GM23338 (cell line): ENCODE results near the gene IL20RB. TPM values are rescaled to one million over a fixed set of nuclear protein-coding genes. Genes with fewer than 3 reads are reported as not detected.

ENCODE experiments used
- ATAC-seq: fragments of 200-7000 bp; cut with Tn5 transposase; 3 replicates; pipeline ENCODE4 v1.9.1; 2020
- DNase-seq: peaks from one replicate; pipeline ENCODE4 v3.0.0-alpha.2; 2015; ENCODE audit warnings: low spot score
- H2AFZ ChIP-seq: fragments of 200-600 bp; sonication (generic); 2 replicates; pipeline ENCODE4 v1.8.0; 2016; ENCODE audit warnings: antibody characterized with exemption, mild to moderate bottlenecking, moderate library complexity
- H3F3A ChIP-seq: fragments of 200-600 bp; sonication (generic); replicated peaks from 2 replicates; pipeline ENCODE4 v1.8.0; 2017; ENCODE audit warnings: antibody characterized with exemption, mixed run types, low read depth
- H3K27ac ChIP-seq: fragments of 200-600 bp; sonication (generic); 2 replicates; pipeline ENCODE4 v1.6.1; 2016; ENCODE audit warnings: low read depth
- H3K27me3 ChIP-seq: fragments of 200-600 bp; sonication (generic); 2 replicates; pipeline ENCODE4 v1.8.0; 2016; ENCODE audit warnings: mild to moderate bottlenecking, mixed run types, moderate library complexity; ENCODE audit not compliant: insufficient read depth
- H3K36me3 ChIP-seq: fragments of 200-600 bp; sonication (generic); 2 replicates; pipeline ENCODE4 v1.8.0; 2016; ENCODE audit warnings: mild to moderate bottlenecking; ENCODE audit not compliant: insufficient read depth
- H3K4me1 ChIP-seq: fragments of 200-600 bp; sonication (generic); 2 replicates; pipeline ENCODE4 v1.8.0; 2016; ENCODE audit warnings: mild to moderate bottlenecking, moderate library complexity; ENCODE audit not compliant: insufficient read depth
- H3K4me2 ChIP-seq: fragments of 200-600 bp; sonication (generic); 2 replicates; pipeline ENCODE4 v1.7.1; 2017; ENCODE audit warnings: mixed run types
- H3K4me3 ChIP-seq: fragments of 200-600 bp; sonication (generic); 2 replicates; pipeline ENCODE4 v1.6.1; 2016; ENCODE audit warnings: mixed run types
- H3K79me2 ChIP-seq: fragments of 200-600 bp; sonication (generic); replicated peaks from 2 replicates; pipeline ENCODE4 v1.8.0; 2017; ENCODE audit warnings: mild to moderate bottlenecking; ENCODE audit not compliant: insufficient read depth
- H3K9me2 ChIP-seq: fragments of 200-600 bp; sonication (generic); 2 replicates; pipeline ENCODE4 v1.8.0; 2017; ENCODE audit not compliant: insufficient read depth
- H4K20me1 ChIP-seq: fragments of 200-600 bp; sonication (generic); replicated peaks from 2 replicates; pipeline ENCODE4 v1.8.0; 2017; ENCODE audit warnings: mild to moderate bottlenecking; ENCODE audit not compliant: insufficient read depth
- H3K27ac Mint-ChIP-seq: 2 replicates; pipeline ENCODE4 v1.8.0; 2020; ENCODE audit warnings: inconsistent platforms, mild to moderate bottlenecking, moderate library complexity, mixed read lengths
- H3K27me3 Mint-ChIP-seq: 3 replicates; pipeline ENCODE4 v1.8.0; 2022; ENCODE audit warnings: low read depth, mild to moderate bottlenecking, moderate library complexity, mixed read lengths, inconsistent platforms; ENCODE audit not compliant: insufficient read depth, poor library complexity
- H3K36me3 Mint-ChIP-seq: 3 replicates; pipeline ENCODE4 v1.8.0; 2021; ENCODE audit warnings: low read depth, mild to moderate bottlenecking, inconsistent platforms, moderate library complexity, mixed read lengths
- H3K4me1 Mint-ChIP-seq: 3 replicates; pipeline ENCODE4 v1.8.0; 2020; ENCODE audit warnings: mild to moderate bottlenecking, inconsistent platforms, mixed read lengths
- H3K4me3 Mint-ChIP-seq: 3 replicates; pipeline ENCODE4 v1.8.0; 2021; ENCODE audit warnings: moderate library complexity, mild to moderate bottlenecking, inconsistent platforms, mixed read lengths
- H3K9me3 Mint-ChIP-seq: 3 replicates; pipeline ENCODE4 v1.8.0; 2020; ENCODE audit warnings: moderate library complexity, mild to moderate bottlenecking, inconsistent platforms, mixed read lengths
- CREB1 ChIP-seq: fragments of 250-450 bp; sonication (Bioruptor Pico); IDR thresholded peaks from 2 replicates; pipeline ENCODE4 v1.5.0; 2020; ENCODE audit warnings: low read depth, mild to moderate bottlenecking, moderate library complexity
- CTCF ChIP-seq, 2 experiments: fragments of 200-600 bp in 1 of 2; sonication (generic) in 1 of 2; conservative IDR thresholded peaks; 2 replicates each; pipeline versions ENCODE4 v1.5.1 to v1.6.1; 2016 to 2017; ENCODE audit warnings: antibody characterized with exemption in 2 of 2, low read depth in 2 of 2, mild to moderate bottlenecking in 2 of 2, moderate library complexity in 1 of 2
- EZH2 ChIP-seq: fragments of 200-600 bp; sonication (generic); IDR thresholded peaks from one replicate; pipeline ENCODE4 v1.8.0; 2017; ENCODE audit warnings: antibody characterized with exemption, mild to moderate bottlenecking, low read depth; ENCODE audit not compliant: unreplicated experiment
- EZH2phosphoT487 ChIP-seq: fragments of 200-600 bp; sonication (generic); IDR thresholded peaks from one replicate; pipeline ENCODE4 v1.8.1; 2018; ENCODE audit warnings: antibody characterized with exemption; ENCODE audit not compliant: unreplicated experiment
- JUNB ChIP-seq: IDR thresholded peaks from one replicate; pipeline ENCODE4 v1.6.1; 2016; ENCODE audit warnings: antibody characterized with exemption; ENCODE audit not compliant: unreplicated experiment
- NANOG ChIP-seq: IDR thresholded peaks from 2 replicates; pipeline ENCODE4 v1.6.1; 2016; ENCODE audit warnings: antibody characterized with exemption, borderline replicate concordance
- REST ChIP-seq: IDR thresholded peaks from one replicate; pipeline ENCODE4 v1.6.1; 2018; ENCODE audit warnings: antibody characterized with exemption; ENCODE audit not compliant: unreplicated experiment
- STAT1 ChIP-seq: IDR thresholded peaks from one replicate; pipeline ENCODE4 v1.6.1; 2016; ENCODE audit warnings: antibody characterized with exemption; ENCODE audit not compliant: unreplicated experiment
- ZNF114 ChIP-seq: fragments of 250-450 bp; sonication (Bioruptor Pico); IDR thresholded peaks from 2 replicates; pipeline ENCODE4 v1.5.0; 2020; ENCODE audit warnings: mild to moderate bottlenecking, moderate library complexity
- ZNF331 ChIP-seq: fragments of 250-450 bp; sonication (Bioruptor Pico); IDR thresholded peaks from 2 replicates; pipeline ENCODE4 v1.5.0; 2020; ENCODE audit warnings: low read depth, mild to moderate bottlenecking, moderate library complexity
- polyA plus RNA-seq: library from polyadenylated mRNA; unstranded; fragments of >200 nt; fragmentation: Nextera tagmentation; extraction: Ambion mirVana; gene quantifications from 2 replicates; pipeline ENCODE4 v1.2.1, GENCODE V29; 2016
- total RNA-seq: library from RNA; depleted of rRNA; stranded (reverse); fragments of >200 nt; shearing (Covaris generic); gene quantifications from 2 replicates; pipeline ENCODE4 v1.2.3, GENCODE V29; 2014
- TF ChIP-seq, protein P1 (sequence below): IDR thresholded peaks from 2 replicates; pipeline ENCODE4 v1.6.1; 2016; ENCODE audit warnings: antibody characterized with exemption
- TF ChIP-seq, protein P2 (sequence below): fragments of 250-450 bp; sonication (Bioruptor Pico); IDR thresholded peaks from 2 replicates; pipeline ENCODE4 v1.5.0; 2020; ENCODE audit warnings: mild to moderate bottlenecking, moderate library complexity

Gene IL20RB
- total and polyA plus RNA-seq, 2 experiments from 2014 or later = 1.7 to 4.6 TPM

- TF ChIP-seq, protein P1, sequence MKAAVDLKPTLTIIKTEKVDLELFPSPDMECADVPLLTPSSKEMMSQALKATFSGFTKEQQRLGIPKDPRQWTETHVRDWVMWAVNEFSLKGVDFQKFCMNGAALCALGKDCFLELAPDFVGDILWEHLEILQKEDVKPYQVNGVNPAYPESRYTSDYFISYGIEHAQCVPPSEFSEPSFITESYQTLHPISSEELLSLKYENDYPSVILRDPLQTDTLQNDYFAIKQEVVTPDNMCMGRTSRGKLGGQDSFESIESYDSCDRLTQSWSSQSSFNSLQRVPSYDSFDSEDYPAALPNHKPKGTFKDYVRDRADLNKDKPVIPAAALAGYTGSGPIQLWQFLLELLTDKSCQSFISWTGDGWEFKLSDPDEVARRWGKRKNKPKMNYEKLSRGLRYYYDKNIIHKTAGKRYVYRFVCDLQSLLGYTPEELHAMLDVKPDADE = no peak
Observed at GRCh38 chr3:136946978-136947377, 10.8 kb upstream of the IL20RB start (continued).

- H3K9me3 Mint-ChIP-seq = no peaks in the 10 kb centered on the region
- ATAC-seq (no peak), DNase-seq (no peak)
- H3K27me3 Mint-ChIP-seq = peaks cover 2% of the 10 kb centered on the region
- Histone ChIP-seq H3K4me1 (peaks cover 14% of the 10 kb centered on the region), H3K4me3 (no peak overlapping the region), H3K9me2 (no peaks in the 10 kb centered on the region), H3K27ac (no peak overlapping the region), H3K36me3 (no peaks in the 10 kb centered on the region), H3K27me3 (no peaks in the 10 kb centered on the region), H3F3A (no peaks in the 10 kb centered on the region), H2AFZ (no peak overlapping the region), H4K20me1 (no peaks in the 10 kb centered on the region; the same call in 1 of the 2 replicates), H3K79me2 (peaks cover 17% of the 10 kb centered on the region), H3K4me2 (no peak overlapping the region)
- peaks cover 14% of the 10 kb centered on the region for H3K4me1 Mint-ChIP-seq
- peaks cover 5% of the 10 kb centered on the region; the same call in 1 of the 3 replicates for H3K36me3 Mint-ChIP-seq
- H3K27ac Mint-ChIP-seq = no peak overlapping the region
- no peak overlapping the region for H3K4me3 Mint-ChIP-seq
- TF ChIP-seq REST = no peak
- no peak for TF ChIP-seq EZH2phosphoT487
- TF ChIP-seq ZNF331 (CRISPR knock-in tag) = no peak
- TF ChIP-seq, protein P1 = no peak
- no peak for TF ChIP-seq NANOG
- no peak for TF ChIP-seq JUNB
- no peak for TF ChIP-seq STAT1
- no peak for TF ChIP-seq CTCF (conservative IDR thresholded peaks at IDR 0.05; ENCODE audit: low read depth in 2 of 2)
- TF ChIP-seq, protein P2, sequence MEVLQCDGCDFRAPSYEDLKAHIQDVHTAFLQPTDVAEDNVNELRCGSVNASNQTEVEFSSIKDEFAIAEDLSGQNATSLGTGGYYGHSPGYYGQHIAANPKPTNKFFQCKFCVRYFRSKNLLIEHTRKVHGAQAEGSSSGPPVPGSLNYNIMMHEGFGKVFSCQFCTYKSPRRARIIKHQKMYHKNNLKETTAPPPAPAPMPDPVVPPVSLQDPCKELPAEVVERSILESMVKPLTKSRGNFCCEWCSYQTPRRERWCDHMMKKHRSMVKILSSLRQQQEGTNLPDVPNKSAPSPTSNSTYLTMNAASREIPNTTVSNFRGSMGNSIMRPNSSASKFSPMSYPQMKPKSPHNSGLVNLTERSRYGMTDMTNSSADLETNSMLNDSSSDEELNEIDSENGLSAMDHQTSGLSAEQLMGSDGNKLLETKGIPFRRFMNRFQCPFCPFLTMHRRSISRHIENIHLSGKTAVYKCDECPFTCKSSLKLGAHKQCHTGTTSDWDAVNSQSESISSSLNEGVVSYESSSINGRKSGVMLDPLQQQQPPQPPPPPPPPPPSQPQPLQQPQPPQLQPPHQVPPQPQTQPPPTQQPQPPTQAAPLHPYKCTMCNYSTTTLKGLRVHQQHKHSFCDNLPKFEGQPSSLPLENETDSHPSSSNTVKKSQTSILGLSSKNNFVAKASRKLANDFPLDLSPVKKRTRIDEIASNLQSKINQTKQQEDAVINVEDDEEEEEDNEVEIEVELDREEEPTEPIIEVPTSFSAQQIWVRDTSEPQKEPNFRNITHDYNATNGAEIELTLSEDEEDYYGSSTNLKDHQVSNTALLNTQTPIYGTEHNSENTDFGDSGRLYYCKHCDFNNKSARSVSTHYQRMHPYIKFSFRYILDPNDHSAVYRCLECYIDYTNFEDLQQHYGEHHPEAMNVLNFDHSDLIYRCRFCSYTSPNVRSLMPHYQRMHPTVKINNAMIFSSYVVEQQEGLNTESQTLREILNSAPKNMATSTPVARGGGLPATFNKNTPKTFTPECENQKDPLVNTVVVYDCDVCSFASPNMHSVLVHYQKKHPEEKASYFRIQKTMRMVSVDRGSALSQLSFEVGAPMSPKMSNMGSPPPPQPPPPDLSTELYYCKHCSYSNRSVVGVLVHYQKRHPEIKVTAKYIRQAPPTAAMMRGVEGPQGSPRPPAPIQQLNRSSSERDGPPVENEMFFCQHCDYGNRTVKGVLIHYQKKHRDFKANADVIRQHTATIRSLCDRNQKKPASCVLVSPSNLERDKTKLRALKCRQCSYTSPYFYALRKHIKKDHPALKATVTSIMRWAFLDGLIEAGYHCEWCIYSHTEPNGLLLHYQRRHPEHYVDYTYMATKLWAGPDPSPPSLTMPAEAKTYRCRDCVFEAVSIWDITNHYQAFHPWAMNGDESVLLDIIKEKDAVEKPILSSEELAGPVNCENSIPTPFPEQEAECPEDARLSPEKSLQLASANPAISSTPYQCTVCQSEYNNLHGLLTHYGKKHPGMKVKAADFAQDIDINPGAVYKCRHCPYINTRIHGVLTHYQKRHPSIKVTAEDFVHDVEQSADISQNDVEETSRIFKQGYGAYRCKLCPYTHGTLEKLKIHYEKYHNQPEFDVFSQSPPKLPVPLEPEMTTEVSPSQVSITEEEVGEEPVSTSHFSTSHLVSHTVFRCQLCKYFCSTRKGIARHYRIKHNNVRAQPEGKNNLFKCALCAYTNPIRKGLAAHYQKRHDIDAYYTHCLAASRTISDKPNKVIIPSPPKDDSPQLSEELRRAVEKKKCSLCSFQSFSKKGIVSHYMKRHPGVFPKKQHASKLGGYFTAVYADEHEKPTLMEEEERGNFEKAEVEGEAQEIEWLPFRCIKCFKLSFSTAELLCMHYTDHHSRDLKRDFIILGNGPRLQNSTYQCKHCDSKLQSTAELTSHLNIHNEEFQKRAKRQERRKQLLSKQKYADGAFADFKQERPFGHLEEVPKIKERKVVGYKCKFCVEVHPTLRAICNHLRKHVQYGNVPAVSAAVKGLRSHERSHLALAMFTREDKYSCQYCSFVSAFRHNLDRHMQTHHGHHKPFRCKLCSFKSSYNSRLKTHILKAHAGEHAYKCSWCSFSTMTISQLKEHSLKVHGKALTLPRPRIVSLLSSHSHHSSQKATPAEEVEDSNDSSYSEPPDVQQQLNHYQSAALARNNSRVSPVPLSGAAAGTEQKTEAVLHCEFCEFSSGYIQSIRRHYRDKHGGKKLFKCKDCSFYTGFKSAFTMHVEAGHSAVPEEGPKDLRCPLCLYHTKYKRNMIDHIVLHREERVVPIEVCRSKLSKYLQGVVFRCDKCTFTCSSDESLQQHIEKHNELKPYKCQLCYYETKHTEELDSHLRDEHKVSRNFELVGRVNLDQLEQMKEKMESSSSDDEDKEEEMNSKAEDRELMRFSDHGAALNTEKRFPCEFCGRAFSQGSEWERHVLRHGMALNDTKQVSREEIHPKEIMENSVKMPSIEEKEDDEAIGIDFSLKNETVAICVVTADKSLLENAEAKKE (CRISPR knock-in tag) = no peak
- no peak for TF ChIP-seq CREB1 (CRISPR knock-in tag)
- no peak for TF ChIP-seq EZH2
- no peak for TF ChIP-seq ZNF114 (CRISPR knock-in tag)
Observed at GRCh38 chr3:136947477-136947876, 10.3 kb upstream of the IL20RB start.
